ENCODE data around the gene SERINC2. TPM values are rescaled to one million over a fixed set of nuclear protein-coding genes. Genes with fewer than 3 reads are reported as not detected.

The SERINC2 gene
- total and polyA plus RNA-seq, 2 of the 4 experiments (the other 2 are of a cell fraction) = 2.0 to 59.5 TPM

GRCh38 chr1:31442648-31442994, 29.6 kb downstream of the SERINC2 start:
- H3K56ac ChIP-seq (ENCODE audit: extremely low read depth, insufficient read depth, low read length) = no peak overlapping the region
- no peak overlapping the region for H3K18ac ChIP-seq (ENCODE audit: low read depth, low read length)
- no peak overlapping the region for H2AK5ac ChIP-seq (ENCODE audit: low read depth, low read length)
- H3K36me3 ChIP-seq (ENCODE audit: control insufficient read depth, insufficient read depth, low read length) = no peaks in the 10 kb centered on the region
- H3K4me3 ChIP-seq (ENCODE audit: insufficient read depth, low read depth, low read length) = no peak overlapping the region
- no peak overlapping the region for H2BK120ac ChIP-seq (ENCODE audit: low read depth, low read length)
- no peak overlapping the region for H4K8ac ChIP-seq (ENCODE audit: low read depth in 2 of 2, low read length in 2 of 2)
- no peaks in the 10 kb centered on the region for H3K79me1 ChIP-seq (ENCODE audit: low read depth in 1 of 2, low read length in 2 of 2)
- no peak overlapping the region for H3K4ac ChIP-seq (ENCODE audit: low read depth, low read length)
- H4K91ac ChIP-seq (ENCODE audit: insufficient read depth, low read depth, low read length) = no peak overlapping the region
- no peak overlapping the region for H3K9ac ChIP-seq (ENCODE audit: low read depth, low read length)
- no peak overlapping the region for H2BK5ac ChIP-seq (ENCODE audit: low read depth, low read length, poor library complexity, severe bottlenecking)
- H2AK9ac ChIP-seq (replicated peaks; ENCODE audit: low read depth, low read length, poor library complexity) = no peak overlapping the region
- intact Hi-C loops (cut with micrococcal nuclease) = no loop called here
- dilution Hi-C loops (cut with HindIII; ENCODE audit: low sequenced_read_pairs, unreplicated experiment) = no loop called here
- H3K9me1 ChIP-seq (ENCODE audit: insufficient read depth, low read length) = no peaks in the 10 kb centered on the region
- no peak overlapping the region for H3K4me2 ChIP-seq (ENCODE audit: low read depth, low read length)
- ATAC-seq (ENCODE audit: low read depth) (no peak), DNase-seq (no peak)
- no peak overlapping the region for H2AFZ ChIP-seq (replicated peaks; ENCODE audit: low read length, poor library complexity)
- H3K9me3 ChIP-seq (ENCODE audit: control insufficient read depth, insufficient read depth, low read length) = peaks cover 12% of the 10 kb centered on the region
- no peak overlapping the region for H2BK15ac ChIP-seq (ENCODE audit: low read depth, low read length)
- H4K5ac ChIP-seq (ENCODE audit: low read depth, low read length) = no peak overlapping the region
- TF ChIP-seq SMC3 (IDR thresholded peaks at IDR 0.05; ENCODE audit: low read depth, low read length) (no peak), NFE2L2 (IDR thresholded peaks at IDR 0.05; ENCODE audit: low read depth, low read length) (no peak), RAD21 (IDR thresholded peaks at IDR 0.05; ENCODE audit: low read length) (no peak), USF2 (IDR thresholded peaks at IDR 0.05; ENCODE audit: low read depth, low read length) (no peak), BHLHE40 (IDR thresholded peaks at IDR 0.05; ENCODE audit: low read depth, low read length) (no peak), MAFK (IDR thresholded peaks at IDR 0.05; ENCODE audit: low read depth, low read length) (no peak), MAZ (IDR thresholded peaks at IDR 0.05; ENCODE audit: borderline replicate concordance, low read depth, low read length) (no peak), CHD1 (IDR thresholded peaks at IDR 0.05; ENCODE audit: low read depth, low read length) (no peak), ELK1 (IDR thresholded peaks at IDR 0.05; ENCODE audit: borderline replicate concordance, low read depth, low read length) (no peak), FOS (IDR thresholded peaks at IDR 0.05; ENCODE audit: low read depth, low read length) (no peak), RFX5 (IDR thresholded peaks at IDR 0.05; ENCODE audit: low read depth, low read length) (no peak), POLR2A (IDR thresholded peaks at IDR 0.05; ENCODE audit: low read depth, low read length) (no peak), RCOR1 (IDR thresholded peaks at IDR 0.05; ENCODE audit: insufficient replicate concordance, low read length) (no peak)
- TF ChIP-seq, protein P1, sequence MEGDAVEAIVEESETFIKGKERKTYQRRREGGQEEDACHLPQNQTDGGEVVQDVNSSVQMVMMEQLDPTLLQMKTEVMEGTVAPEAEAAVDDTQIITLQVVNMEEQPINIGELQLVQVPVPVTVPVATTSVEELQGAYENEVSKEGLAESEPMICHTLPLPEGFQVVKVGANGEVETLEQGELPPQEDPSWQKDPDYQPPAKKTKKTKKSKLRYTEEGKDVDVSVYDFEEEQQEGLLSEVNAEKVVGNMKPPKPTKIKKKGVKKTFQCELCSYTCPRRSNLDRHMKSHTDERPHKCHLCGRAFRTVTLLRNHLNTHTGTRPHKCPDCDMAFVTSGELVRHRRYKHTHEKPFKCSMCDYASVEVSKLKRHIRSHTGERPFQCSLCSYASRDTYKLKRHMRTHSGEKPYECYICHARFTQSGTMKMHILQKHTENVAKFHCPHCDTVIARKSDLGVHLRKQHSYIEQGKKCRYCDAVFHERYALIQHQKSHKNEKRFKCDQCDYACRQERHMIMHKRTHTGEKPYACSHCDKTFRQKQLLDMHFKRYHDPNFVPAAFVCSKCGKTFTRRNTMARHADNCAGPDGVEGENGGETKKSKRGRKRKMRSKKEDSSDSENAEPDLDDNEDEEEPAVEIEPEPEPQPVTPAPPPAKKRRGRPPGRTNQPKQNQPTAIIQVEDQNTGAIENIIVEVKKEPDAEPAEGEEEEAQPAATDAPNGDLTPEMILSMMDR (conservative IDR thresholded peaks at IDR 0.05; ENCODE audit: low read depth, low read length) = no peak
- ChIA-PET POLR2A (ENCODE audit: unreplicated experiment) (no interaction called here), CTCF (no interaction called here)
- H3K4me1 ChIP-seq (ENCODE audit: control insufficient read depth, insufficient read depth, low read length) = no peaks in the 10 kb centered on the region
- peaks cover 23% of the 10 kb centered on the region for H3K27me3 ChIP-seq (ENCODE audit: control insufficient read depth, insufficient read depth, low read length)
- H2BK20ac ChIP-seq (ENCODE audit: low read depth, low read length) = no peak overlapping the region
- in situ Hi-C loops (cut with MboI; ENCODE audit: low sequenced_read_pairs) = no loop called here
- H3K27ac ChIP-seq (ENCODE audit: insufficient read depth, low read length) = no peak overlapping the region
- WGBS, 2 experiments (ENCODE audit: extremely low coverage in 2 of 2, insufficient read length in 1 of 2) = no CpG with 5 or more reads among the region's 4 CpGs
- H3K14ac ChIP-seq (replicated peaks; ENCODE audit: low read depth, low read length) = no peak overlapping the region
- no TSS peak for BruUV-seq (replicated peaks)
- no peaks in the 10 kb centered on the region for H4K20me1 ChIP-seq (ENCODE audit: insufficient read depth, low read length)
- no peak overlapping the region for H3K23ac ChIP-seq (ENCODE audit: low read depth, low read length)

Data from IMR-90 (cell line).